Loucy (cell line): ENCODE data around the gene ZNF124.

Experiments
- CTCF ChIP-seq: fragments of 200-600 bp; sonication (generic); conservative IDR thresholded peaks from 2 replicates; pipeline ENCODE4 v1.5.1; 2014; ENCODE audit warnings: mild to moderate bottlenecking, antibody characterized with exemption, low read length
- EZH2phosphoT487 ChIP-seq: fragments of 200-600 bp; IDR thresholded peaks from 2 replicates; pipeline ENCODE4 v1.6.1; 2018; ENCODE audit warnings: antibody characterized with exemption, mild to moderate bottlenecking, moderate library complexity, borderline replicate concordance

GRCh38 chr1:247172996-247173395 lies 1.2 kb upstream of the ZNF124 start:
- TF ChIP-seq CTCF (no peak), EZH2phosphoT487 (no peak)
